ENCODE measurements around the gene PTPRU.

- no peak for TF ChIP-seq POLR2AphosphoS5 (IDR thresholded peaks at IDR 0.05; ENCODE audit: low read depth, low read length)
- TF ChIP-seq CTCF (IDR thresholded peaks at IDR 0.05), result no peak
- TF ChIP-seq SIN3A (IDR thresholded peaks at IDR 0.05; ENCODE audit: borderline replicate concordance, insufficient read depth, low read depth, low read length), result no peak
- TF ChIP-seq REST (IDR thresholded peaks at IDR 0.05; ENCODE audit: insufficient read depth in 1 of 2, low read depth in 2 of 2, low read length in 1 of 2), result no peak
These were observed 22.1 kb downstream of the PTPRU start for GRCh38 chr1:29258189-29258975.
